ENCODE measurements around the gene ANXA11.

The ANXA11 gene

DNA sequence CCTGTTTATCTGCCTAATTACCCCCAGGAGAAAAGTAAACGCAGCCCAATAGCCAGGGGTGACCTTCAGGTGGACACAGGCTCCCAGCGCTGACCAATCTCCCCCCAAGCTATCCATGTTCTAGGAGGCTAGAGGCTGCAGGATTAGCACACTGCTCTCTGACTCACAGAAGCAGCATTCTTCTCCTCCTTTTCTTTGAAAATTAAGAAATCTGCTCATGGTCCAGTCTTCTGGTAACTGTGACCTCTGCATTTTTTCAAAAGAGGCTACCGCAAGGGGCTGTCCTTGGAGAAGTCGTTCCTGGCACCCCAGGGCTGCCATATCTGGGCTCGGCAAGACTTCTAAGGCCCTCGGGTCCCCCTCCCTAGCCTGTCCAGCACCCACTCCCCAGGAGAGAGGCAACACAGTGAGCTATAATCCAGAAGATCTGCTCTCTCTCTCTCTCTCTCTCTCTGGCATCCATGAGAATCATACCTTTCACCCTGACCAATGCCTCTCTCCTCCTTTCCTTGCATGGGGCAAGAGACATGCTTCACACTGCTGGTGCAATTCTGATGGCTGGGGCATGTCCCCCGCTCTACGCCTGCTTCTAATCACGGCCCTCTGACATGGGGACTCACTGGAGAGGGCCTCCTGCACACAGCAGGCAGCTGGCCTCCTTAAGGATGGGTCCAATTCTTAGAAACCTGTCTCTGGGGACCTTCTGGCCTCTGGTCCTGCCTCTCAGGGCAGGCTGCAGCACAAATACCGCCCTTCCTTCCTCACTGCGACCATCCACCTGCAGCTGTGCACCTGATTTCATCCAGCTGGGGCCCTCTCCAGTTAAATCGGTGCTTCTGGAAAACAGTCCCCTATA is 27.3 kb downstream of the ANXA11 start:
- Histone ChIP-seq H3K27me3 (replicated peaks) (no peaks in the 10 kb centered on the region), H3K4me3 (ENCODE audit: low read depth, low read length) (no peak overlapping the region), H3K36me3 (replicated peaks) (peaks cover 13% of the 10 kb centered on the region), H3K27ac (no peak overlapping the region)
- TF ChIP-seq, protein P1, sequence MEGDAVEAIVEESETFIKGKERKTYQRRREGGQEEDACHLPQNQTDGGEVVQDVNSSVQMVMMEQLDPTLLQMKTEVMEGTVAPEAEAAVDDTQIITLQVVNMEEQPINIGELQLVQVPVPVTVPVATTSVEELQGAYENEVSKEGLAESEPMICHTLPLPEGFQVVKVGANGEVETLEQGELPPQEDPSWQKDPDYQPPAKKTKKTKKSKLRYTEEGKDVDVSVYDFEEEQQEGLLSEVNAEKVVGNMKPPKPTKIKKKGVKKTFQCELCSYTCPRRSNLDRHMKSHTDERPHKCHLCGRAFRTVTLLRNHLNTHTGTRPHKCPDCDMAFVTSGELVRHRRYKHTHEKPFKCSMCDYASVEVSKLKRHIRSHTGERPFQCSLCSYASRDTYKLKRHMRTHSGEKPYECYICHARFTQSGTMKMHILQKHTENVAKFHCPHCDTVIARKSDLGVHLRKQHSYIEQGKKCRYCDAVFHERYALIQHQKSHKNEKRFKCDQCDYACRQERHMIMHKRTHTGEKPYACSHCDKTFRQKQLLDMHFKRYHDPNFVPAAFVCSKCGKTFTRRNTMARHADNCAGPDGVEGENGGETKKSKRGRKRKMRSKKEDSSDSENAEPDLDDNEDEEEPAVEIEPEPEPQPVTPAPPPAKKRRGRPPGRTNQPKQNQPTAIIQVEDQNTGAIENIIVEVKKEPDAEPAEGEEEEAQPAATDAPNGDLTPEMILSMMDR (IDR thresholded peaks at IDR 0.05; ENCODE audit: low read depth, low read length, missing control alignments): no peak
- in situ Hi-C loops (cut with HindIII; ENCODE audit: low pct_ligation_motif_present, low sequenced_read_pairs): no loop called here
- no peak for DNase-seq

DNA sequence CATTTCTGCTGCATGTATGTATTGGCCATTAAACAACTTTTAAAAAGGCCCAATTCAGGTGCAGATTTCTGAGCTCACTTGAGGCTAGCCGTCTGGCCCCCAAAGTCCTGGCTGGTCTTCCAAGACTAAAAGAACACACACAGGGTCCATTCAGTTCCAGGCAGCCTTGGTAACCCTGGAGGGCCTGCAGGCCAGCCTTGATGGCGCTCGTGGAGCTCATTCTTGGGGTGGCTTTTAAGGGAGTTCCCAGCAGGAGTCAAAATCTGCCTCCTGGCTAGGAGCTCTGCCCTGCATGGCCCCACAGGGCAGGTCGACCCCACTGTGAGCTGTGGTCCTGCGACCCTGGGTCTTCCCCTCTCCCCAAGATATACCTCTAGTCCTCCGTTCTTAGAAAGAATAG is 28.8 kb downstream of the ANXA11 start:
- in situ Hi-C loops (cut with HindIII; ENCODE audit: low pct_ligation_motif_present, low sequenced_read_pairs): no loop called here
- no peak for DNase-seq
- peaks cover 28% of the 10 kb centered on the region for H3K36me3 ChIP-seq (replicated peaks)
- TF ChIP-seq, protein P1 (IDR thresholded peaks at IDR 0.05; ENCODE audit: low read depth, low read length, missing control alignments): no peak
- H3K27ac ChIP-seq: no peak overlapping the region
- H3K27me3 ChIP-seq (replicated peaks): no peaks in the 10 kb centered on the region
- no peak overlapping the region for H3K4me3 ChIP-seq (ENCODE audit: low read depth, low read length)

DNA sequence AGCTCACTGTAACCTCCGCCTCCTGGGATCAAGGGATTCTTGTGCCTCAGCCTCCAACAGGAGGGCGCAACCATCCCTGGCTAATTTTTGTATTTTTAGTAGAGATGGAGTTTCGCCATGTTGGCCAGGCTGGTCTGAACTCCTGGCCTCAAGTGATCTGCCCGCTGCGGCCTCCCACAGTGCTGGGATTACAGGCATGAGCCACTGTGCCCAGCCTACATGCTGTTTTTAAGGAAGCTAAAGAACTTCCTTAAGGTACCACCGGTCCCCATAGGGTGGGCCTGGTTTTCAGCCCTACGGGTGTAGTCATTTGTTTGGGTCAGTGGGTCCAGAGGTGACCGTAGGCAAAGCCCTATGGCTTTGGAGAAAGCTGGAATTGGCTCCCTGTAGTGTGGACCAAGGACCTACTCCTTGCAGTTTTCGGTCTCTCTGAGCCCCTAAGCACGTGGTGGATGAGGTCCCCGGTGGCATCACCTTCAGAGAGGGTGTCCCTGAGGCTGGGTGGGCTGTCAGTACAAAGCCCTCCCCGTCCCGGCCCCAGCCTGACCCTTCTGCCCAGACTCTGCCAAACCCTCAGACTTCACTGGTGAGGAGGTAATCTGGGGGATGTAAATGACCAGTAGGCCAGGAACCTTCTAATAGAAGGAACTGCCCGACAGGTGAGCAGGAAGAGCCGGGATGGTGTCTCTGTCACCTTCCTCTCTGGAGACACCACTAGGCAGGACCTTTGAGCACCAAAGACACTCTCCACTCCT is 30.5 kb downstream of the ANXA11 start:
- H3K36me3 ChIP-seq (replicated peaks): peaks cover 33% of the 10 kb centered on the region

DNA sequence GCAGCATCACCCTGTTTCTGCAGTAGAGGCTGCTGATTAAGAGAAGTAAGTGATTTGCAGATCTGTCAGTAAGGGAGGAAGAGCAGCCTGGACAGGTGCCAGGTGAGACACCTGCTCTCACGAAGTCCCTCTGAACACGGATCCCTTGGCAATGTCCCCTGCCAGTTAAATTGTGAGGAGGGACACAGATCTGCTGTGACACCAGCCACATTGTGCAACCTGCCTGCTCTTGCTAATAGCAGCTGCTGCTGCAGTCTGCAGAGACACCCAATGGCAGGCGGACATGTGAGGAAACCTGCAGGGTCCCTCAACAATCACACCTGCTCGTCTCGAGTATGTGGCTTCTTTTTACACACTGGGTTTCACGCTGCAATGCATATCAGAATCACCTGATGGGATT is 31.9 kb downstream of the ANXA11 start:
- Histone ChIP-seq H3K27ac (no peak overlapping the region), H3K4me3 (ENCODE audit: low read depth, low read length) (no peak overlapping the region), H3K36me3 (replicated peaks) (peaks cover 45% of the 10 kb centered on the region), H3K27me3 (replicated peaks) (no peaks in the 10 kb centered on the region)
- in situ Hi-C loops (cut with HindIII; ENCODE audit: low pct_ligation_motif_present, low sequenced_read_pairs): no loop called here
- DNase-seq: no peak
- TF ChIP-seq, protein P1 (IDR thresholded peaks at IDR 0.05; ENCODE audit: low read depth, low read length, missing control alignments): no peak

More for the DNA sequence above, 30.5 kb downstream of the ANXA11 start:
- Histone ChIP-seq H3K27ac (no peak overlapping the region), H3K27me3 (replicated peaks) (no peaks in the 10 kb centered on the region), H3K4me3 (ENCODE audit: low read depth, low read length) (no peak overlapping the region)
- no peak for DNase-seq
- TF ChIP-seq, protein P1 (IDR thresholded peaks at IDR 0.05; ENCODE audit: low read depth, low read length, missing control alignments): no peak
- in situ Hi-C loops (cut with HindIII; ENCODE audit: low pct_ligation_motif_present, low sequenced_read_pairs): no loop called here

DNA sequence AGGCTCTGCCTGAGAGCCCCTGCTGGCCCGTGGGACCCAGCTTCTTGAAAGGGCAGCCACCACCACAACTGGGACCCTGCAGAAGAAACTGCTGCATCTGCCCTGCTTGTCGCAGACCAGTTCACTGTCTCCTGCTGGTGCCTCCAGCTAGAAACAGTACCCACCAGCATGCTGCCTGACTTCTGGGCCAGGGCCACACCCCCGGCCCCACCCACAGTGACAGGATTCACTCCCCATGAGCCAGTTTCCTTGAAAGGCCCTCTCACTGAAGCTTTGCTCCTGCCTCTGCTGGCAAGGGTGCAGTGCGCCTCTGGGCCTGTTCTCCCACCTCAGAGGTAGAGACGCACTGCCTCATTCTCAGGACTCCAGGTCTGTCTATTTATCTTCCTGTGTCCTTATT is 32.4 kb downstream of the ANXA11 start:
- Histone ChIP-seq H3K4me3 (ENCODE audit: low read depth, low read length) (no peak overlapping the region), H3K36me3 (replicated peaks) (peaks cover 50% of the 10 kb centered on the region)
- in situ Hi-C loops (cut with HindIII; ENCODE audit: low pct_ligation_motif_present, low sequenced_read_pairs): no loop called here

More for the DNA sequence above, 32.4 kb downstream of the ANXA11 start:
- no peak for DNase-seq
- H3K27me3 ChIP-seq (replicated peaks): no peaks in the 10 kb centered on the region
- TF ChIP-seq, protein P1 (IDR thresholded peaks at IDR 0.05; ENCODE audit: low read depth, low read length, missing control alignments): no peak
- H3K27ac ChIP-seq: no peak overlapping the region

Data from brain microvascular endothelial cell (primary cell).